Activated effector memory CD4-positive, alpha-beta T cell treated with Interleukin-2 at 50 U/mL for 16 hours (primary cell): ENCODE measurements around the gene TBC1D32.
"Not testable (repeated sequence)": the region's sequence is repeated elsewhere in the genome, so short reads cannot be mapped to it uniquely, and the experiment has no call there.

ENCODE experiments used
- DNase-seq: peaks from one replicate; pipeline ENCODE4 v3.0.0-alpha.2; 2020

Gene TBC1D32

DNA sequence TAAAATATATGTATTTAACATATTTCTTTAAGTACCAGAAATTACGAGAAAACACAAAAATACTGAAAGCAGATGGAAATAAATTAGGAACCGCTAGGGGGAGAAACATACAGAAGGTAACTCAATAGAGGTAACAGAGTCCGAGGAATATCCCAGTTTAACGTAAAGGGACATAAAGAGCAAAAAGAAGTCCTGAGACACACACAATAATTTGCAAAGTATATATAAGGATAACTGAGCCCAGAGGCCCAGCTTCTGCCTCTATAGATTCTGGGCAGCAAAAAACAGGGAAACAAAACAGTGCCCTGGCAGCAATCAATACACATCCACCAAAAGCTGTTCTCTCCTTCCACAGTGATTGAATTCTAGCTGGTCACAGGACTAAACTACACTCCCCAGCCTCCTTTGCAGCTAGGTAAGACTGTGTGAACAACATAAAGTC, 15.1 kb downstream of the TBC1D32 start:
- no peak for DNase-seq

DNA sequence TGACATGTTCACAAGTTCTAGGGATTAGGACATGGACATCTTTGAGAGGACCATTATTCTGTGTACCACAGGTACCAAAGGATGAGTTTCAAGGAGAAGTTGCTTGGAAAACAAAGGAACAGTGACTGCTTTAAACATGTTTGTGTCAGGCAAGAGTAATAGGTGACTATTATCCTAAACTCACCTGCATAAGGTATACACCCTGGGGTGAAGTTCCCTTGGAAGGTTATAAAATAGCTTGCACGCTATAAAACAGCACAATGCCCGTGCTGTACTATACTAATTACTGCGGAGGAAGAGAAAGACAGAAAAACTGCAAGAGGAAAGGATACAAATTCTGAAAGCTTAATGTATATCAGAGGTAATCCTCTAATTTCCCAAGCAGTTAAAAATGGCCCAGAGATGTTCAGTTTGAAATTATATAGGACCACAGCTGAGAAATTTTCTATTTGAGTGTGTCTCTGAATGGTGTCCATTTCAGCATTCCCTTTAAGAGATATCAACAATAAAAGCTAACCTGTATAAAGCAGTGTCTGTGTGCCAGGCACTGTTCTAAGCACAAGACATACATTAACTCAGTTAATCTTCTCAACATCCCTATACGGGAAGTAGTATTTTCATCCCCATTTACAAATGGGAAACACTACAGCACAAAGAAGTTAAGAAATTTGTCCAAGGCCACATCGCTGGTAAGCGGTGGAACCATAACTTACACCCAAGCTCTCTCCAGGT, 19.7 kb downstream of the TBC1D32 start:
- DNase-seq = no peak

DNA sequence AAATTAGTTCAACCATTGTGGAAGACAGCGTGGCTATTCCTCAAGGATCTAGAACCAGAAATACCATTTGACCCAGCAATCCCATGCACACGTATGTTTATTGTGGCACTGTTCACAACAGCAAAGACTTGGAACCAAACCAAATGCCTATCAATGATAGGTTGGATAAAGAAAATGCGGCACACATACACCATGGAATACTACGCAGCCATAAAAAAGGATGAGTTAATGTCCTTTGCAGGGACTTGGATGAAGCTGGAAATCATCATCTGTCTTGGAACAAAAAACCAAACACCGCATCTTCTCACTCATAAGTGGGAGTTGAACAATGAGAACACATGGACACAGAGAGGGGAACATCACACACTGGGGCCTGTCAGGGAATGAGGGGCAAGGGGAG, 22.5 kb downstream of the TBC1D32 start:
- not testable (repeated sequence) for DNase-seq

DNA sequence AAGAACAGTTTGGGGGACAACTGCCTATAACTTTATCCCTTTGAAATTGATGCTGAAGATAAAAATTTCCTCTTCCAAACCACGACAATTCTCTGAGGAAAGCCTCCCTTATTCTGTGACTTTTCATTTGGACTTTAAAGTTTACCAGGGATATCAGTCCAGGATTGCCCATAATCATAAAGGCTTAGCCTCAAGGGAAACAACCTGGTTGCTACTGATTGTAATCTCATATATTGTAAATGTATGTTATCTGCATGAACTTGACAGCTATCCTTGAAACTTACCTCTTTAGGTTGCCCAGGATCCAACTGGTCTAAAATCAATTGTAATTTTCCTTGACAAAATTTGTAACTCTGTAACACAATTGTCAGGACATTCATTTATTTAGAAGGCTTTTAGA, 23.8 kb downstream of the TBC1D32 start:
- no peak for DNase-seq

- no peak for DNase-seq
Observed at GRCh38 chr6:121309768-121310469, 24.4 kb downstream of the TBC1D32 start.

- DNase-seq = no peak
Observed at GRCh38 chr6:121305957-121306607, 28.2 kb downstream of the TBC1D32 start.

DNA sequence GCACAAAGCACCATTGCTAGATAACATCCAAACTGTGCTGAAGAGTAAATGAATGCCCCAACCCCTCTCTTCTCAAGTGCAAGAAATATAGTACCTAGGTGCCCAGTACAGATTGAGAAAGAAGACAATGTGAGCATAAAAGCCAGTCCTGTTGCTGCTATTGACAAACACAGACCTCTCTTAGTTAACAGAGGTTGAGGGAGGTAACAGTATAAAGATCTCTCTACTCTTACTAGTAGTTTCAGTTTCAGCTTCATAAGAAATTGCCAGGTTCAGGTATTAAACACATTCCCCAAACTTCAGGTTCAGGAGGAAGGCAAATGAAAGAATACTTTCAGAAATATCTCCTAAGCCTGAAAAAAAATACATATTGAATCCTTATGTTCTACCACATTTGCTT, 31.4 kb downstream of the TBC1D32 start:
- DNase-seq = no peak

DNA sequence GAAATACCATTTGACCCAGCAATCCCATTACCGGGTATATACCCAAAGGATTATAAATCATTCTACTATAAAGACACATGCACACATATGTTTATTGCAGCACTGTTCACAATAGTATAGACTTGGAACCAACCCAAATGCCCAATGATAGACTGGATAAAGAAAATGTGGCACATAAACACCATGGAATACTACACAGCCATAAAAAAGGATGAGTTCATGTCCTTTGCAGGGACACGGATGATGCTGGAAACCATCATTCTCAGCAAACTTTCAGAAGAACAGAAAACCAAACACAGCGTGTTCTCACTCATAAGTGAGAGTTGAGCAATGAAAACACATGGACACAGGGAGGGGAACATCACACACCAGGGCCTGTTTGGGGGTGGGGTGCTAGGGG, 33.1 kb downstream of the TBC1D32 start:
- not testable (repeated sequence) for DNase-seq

GRCh38 chr6:121297694-121298093, 36.6 kb downstream of the TBC1D32 start:
- DNase-seq = no peak

DNA sequence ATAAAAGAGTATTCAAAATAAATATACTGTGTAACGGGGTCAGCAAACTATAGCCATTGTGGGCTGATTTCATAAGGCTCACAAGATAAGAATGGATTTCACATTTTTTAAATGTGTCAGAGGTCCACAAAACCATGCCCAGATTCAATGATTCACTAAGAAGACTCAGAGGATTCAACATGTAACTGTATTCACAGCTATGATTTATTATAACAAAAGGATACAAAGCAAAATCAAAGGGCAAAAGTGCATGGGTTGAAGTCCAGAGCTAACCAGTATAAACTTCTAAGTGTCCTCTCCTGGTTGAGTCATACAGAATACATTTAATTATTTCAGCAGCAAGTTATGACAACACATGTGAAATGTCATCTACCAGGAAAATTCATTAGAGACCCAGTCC, 49.2 kb downstream of the TBC1D32 start:
- DNase-seq = no peak

DNA sequence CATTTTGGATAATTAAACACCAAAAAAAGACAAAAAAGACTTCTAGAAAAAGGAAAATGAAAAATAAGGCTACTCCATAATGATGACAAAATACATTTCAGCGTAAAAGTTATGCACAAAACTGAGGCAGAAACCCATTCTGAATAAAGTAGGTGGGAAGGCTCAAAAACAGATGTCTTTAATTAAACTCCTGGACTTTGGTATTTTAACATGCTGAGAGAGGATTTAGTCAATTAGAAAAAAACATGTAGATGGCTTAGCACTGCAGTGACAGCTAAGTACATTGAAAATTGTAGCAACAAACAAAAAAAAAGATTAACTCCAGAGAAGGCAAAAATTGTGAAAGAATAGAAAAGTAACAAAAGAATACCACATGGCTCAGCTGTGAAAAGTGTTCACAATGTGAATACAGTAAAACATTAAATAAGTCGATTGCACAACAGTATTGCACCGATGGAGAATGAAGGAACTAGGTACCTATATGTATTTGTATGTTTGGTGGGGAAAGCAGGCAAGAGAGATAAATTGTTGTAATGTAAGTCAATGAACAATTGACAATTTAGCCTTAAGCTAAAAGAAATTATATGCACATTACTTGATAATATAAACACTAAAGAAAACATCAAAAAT, 59.5 kb downstream of the TBC1D32 start:
- DNase-seq = no peak

GRCh38 chr6:121263742-121264141, 70.5 kb downstream of the TBC1D32 start:
- no peak for DNase-seq

DNA sequence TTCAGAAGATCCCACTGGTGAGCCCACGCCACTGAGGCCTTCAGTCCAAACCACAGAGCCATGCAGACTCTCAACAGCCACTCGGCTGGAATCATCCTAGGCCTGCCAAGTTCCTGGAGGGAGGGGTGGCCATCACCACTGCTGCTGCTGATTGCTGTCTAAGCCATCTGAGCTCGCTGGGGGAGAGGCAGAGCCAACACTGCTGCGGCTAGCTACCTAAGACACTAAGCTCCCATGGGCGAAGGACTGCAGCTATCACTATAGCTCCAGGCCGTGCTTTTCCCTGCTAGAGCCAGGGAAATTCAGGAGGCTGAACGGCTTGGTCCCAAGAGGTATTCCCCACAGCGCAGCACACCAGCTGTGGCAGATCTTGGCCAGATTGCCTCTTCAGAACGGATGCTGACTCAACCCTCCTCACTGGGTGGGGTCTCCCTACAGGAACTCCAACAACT, 73.6 kb downstream of the TBC1D32 start:
- DNase-seq = no peak

DNA sequence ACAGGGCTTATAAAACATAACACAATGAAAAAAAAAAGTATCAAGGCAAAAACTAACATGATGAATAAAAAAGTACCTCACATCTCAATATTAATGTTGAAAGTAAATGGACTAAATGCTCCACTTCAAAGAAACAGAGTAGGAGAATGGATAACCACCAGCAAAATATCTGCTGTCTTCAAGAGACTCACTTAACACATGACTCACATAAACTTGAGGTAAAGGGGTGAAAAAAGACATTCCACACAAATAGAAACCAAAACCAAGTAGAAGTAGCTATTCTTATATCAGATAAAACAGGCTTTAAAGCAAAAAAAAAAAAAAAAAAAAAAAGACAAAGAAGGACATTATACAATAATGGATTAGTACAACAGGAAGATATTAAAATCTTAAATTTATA, 86.9 kb downstream of the TBC1D32 start:
- no peak for DNase-seq

GRCh38 chr6:121242386-121242785, 91.9 kb downstream of the TBC1D32 start:
- DNase-seq = no peak

DNA sequence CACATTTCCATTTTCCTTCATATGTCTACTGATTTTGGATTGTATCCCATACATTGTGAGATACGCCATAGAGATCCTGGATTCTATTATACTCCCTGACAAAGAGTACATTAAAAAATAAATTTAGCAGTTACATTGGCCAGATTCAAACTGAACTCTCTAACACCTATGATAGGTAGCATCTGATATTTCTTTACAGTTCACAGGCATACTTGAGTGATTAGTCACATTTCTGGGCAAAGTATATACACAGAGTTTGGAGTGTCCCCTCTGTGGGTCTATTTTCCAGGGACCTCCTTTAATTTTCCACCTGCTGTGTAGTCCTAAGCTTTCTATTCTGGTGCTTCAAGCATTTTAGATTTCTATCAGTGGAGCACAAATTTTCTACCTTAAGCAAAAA, 96.4 kb downstream of the TBC1D32 start:
- DNase-seq = no peak

- DNase-seq = no peak
Observed at GRCh38 chr6:121236984-121237383, 97.3 kb downstream of the TBC1D32 start.

DNA sequence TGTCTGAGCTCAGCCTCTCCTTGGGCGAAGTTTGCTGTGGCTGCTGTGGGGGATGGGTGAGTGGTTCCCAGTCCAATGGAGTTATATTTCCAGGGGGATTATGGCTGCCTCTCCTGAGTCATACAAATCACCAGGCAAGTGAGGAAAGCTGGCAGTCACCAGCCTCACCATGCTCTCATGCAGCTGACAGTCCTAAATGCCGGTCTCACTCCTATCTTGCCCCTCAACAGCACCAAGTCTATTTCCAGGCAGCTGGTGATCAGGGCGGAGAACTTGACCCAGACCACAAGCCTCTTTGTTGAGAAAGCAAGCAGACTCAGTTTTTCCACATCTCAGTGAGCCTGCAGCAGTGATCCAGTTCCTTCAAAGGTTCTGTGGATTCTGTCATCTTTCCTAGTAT, 98.9 kb downstream of the TBC1D32 start:
- no peak for DNase-seq

DNA sequence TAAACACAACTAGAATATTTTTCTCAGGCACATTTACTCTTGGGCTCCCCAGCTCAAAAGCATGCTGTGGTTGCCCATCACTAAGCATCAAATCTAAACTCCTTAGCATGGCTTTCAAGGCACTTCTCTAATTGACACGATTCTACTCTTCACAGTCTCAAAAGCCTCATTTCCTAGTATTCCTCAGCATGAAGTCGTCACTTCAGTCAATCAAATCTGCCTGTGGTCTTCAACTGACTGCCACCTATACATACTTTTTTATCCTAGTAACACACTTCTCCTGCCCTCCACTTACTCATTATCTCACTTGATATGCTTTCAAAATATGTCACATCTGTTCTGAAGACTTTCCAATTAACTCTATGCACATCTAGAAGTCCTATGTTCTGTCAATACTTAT, 110.3 kb downstream of the TBC1D32 start:
- DNase-seq = no peak

DNA sequence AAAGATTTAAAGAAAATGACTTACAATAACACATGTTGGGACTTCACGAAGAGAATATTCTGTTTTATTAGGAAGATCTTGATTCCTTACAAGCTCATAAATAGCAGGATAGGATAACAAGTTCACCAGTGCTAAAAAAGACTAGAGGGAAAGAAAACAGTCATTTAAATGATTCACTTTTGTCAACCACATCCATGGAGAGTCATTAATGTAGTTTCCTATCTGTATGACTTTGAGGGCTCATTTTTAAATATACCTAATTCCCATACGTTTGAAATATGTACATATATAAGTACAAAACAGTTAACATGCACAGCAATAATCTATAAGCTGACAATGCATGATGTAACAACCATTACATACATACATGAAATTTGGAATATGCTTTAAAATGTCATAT, 111.1 kb downstream of the TBC1D32 start:
- DNase-seq = no peak

DNA sequence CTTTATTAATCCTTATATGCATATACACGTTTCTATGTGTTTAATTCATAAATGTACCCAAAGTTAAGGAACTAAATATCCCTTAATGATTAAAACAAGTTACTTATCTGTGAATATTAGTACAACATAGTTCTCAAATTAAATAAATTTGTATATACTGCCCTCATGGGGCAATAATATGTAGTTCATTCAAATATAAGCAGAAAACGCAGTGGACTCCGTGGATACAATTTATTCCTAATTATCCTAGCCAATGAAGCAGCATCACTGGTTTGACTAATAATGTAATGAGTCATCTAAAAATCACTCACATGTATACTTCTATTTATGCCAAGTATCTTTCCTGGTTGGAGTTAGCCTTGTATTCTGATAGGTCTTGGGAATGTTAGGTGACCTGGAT, 111.6 kb downstream of the TBC1D32 start:
- DNase-seq = no peak

- no peak for DNase-seq
Observed at GRCh38 chr6:121216928-121217327, 117.4 kb downstream of the TBC1D32 start.

GRCh38 chr6:121213341-121213740, 120.9 kb downstream of the TBC1D32 start:
- not testable (repeated sequence) for DNase-seq

- DNase-seq = no peak
Observed at GRCh38 chr6:121210943-121211342, 123.3 kb downstream of the TBC1D32 start.
